AG09319 (cell line): Measurements from ENCODE around the gene NAALAD2.
A peak's percentile ranks its signal among the peaks of the same experiment; 100 is the strongest.
"Not testable (repeated sequence)": the region's sequence is repeated elsewhere in the genome, so short reads cannot be mapped to it uniquely, and the experiment has no call there.

Experiments used
- DNase-seq: peaks from one replicate; pipeline ENCODE4 v3.0.0-alpha.2; 2010; ENCODE audit warnings: low read depth; ENCODE audit errors: extremely low read depth
- TF ChIP-seq, protein P1 (sequence below): IDR thresholded peaks from 2 replicates; pipeline ENCODE4 v1.5.1; 2011; ENCODE audit warnings: low read depth, mild to moderate bottlenecking, inconsistent platforms, low read length, moderate library complexity

NAALAD2 gene

DNA sequence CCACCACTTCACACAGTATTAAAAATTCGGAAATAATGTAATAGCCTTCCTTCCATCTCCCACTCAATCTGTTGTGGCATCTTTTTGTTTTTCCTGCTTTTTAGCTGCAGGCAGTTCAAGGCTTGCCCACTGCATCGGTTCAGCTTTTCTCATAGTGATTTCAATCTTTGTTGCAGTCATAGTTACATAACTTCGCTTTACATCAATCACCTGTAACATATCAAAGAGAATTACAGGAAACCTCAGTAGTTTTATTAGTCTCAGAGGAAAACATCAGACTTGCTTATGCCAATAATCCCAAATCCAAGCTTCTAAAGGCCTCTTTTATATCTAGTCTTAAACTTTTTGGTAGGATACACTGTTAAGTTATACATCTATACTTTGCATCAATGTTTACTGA is 67.9 kb downstream of the NAALAD2 start:
- TF ChIP-seq, protein P1, sequence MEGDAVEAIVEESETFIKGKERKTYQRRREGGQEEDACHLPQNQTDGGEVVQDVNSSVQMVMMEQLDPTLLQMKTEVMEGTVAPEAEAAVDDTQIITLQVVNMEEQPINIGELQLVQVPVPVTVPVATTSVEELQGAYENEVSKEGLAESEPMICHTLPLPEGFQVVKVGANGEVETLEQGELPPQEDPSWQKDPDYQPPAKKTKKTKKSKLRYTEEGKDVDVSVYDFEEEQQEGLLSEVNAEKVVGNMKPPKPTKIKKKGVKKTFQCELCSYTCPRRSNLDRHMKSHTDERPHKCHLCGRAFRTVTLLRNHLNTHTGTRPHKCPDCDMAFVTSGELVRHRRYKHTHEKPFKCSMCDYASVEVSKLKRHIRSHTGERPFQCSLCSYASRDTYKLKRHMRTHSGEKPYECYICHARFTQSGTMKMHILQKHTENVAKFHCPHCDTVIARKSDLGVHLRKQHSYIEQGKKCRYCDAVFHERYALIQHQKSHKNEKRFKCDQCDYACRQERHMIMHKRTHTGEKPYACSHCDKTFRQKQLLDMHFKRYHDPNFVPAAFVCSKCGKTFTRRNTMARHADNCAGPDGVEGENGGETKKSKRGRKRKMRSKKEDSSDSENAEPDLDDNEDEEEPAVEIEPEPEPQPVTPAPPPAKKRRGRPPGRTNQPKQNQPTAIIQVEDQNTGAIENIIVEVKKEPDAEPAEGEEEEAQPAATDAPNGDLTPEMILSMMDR, result no peak
- DNase-seq, result no peak

DNA sequence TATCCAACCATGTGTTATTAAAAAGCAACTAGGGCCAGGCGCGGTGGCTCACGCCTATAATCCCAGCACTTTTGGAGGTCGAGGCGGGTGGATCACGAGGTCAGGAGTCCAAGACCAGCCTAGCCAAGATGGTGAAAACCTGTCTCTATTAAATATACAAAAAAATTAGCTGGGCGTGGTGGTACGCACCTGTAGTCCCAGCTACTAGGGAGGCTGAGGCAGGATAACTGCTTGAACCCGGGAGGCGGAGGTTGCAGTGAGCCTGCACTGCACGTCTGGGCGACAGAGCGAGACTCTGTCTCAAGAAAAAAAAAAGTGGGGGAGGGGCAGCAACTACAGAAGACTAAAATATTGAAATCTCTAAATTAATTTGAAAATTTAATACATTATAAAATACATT is 69.9 kb downstream of the NAALAD2 start:
- TF ChIP-seq, protein P1, result no peak
- DNase-seq, result no peak

DNA sequence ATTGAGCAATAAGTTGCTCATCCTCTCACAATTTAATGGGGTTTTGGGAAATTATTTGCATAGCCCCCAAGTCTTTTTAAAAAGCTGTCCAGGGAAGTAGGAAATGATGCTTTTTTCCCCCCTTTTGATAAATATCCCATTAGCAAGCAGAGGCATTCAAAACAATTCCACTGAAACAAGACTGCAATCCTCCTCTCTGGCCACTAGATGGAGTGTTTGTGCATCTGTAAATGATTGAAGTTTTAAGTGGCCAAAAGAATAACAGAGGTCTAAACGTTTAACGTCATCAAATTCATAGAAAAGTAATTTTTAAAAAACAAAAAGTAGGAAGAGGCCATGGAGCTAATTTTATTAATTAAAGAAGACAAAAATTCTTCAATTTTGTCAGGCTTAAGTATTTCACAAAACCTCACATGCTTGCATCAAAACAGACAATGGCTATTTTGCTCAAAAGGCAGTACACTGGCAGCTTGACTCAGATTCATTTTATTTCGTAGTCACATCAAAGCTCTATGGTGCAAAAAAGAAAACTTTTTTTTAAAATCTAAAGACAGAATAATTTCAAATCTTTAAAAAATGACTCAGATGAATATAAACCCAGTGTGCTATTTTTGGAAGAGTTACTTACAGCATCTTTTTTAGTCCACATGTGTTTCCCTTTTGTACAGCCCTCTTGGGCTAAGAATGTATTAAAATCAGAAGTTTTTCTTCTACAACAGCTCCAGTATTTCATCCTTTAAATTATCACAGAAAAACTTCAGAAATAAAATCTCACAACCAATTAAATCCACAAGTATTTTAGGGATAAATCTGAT is 70.6 kb downstream of the NAALAD2 start:
- DNase-seq, result peak; percentile 22
- TF ChIP-seq, protein P1, result peak; percentile 94

DNA sequence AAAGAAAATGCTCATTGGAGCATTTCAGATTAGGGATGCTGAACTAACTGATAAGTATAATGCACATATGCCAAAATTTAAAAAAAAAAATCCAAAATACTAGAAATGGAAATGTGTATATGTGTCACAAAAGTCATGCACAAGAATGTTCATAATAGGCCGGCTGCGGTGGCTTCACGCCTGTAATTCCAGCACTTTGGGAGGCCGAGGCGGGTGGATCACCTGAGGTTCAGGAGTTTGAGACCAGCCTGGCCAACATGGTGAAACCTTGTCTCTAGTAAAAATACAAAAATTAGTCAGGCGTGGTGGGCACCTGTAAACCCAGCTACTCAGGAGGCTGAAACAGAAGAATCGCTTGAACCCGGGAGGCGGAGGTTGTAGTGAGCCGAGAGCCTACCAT is 73.5 kb downstream of the NAALAD2 start:
- DNase-seq, result not testable (repeated sequence)

DNA sequence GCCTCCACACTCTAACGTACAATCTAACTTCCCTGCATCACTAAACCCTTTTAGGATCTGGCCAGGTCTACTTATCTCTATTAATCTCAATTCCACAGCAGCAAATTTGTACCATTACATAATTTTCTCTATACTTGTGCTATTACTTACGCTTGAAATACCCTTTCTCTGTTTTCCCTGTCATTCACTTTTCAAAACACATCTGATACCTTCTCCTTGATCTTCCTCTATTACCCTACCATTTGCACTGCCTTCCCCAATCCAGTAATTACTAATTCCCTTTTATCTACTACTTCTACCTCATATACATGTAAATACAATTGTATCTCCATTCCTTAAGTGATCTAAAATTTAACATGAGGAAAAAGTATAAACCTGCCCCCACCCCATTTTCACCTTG is 74.4 kb downstream of the NAALAD2 start:
- DNase-seq, result no peak
- TF ChIP-seq, protein P1, result no peak

DNA sequence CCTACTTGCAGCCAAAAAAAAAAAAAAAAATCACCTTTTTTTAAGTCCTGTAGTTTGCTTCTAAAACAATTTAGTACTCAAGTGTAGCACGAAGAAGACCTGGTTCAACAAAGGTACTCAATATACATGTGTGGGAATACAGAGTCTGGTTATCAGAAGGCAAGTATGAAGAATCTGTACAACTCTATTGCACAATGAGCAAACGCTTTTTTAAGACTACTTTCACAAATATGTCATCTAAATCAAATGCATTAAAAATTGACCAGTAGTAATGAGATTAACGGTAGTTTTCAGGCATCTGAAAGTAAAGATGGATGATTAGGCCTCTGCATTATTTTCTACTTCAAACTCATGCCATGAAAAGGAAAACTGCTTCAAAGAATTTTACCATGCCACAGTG is 78.9 kb downstream of the NAALAD2 start:
- TF ChIP-seq, protein P1, result no peak
- no peak for DNase-seq

DNA sequence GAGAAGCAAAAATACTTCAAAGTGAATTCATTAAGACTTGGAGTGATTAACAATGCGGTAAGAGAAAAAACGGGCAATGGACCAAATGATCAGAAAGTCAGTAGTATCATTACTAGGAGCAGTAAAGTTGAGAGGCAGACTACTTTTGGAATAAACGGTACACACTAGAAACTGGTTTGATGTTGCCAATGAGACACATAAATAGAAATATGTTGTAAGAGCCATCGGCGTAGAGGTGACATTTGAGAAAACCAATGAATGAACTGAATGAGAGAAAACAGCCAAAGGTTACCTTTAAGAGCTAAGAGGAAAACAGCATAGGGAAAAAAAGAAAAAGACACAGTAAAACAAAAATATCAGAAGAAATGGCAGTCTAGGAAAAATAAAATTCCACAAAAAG is 82.1 kb downstream of the NAALAD2 start:
- no peak for DNase-seq

More for the DNA sequence above, 82.1 kb downstream of the NAALAD2 start:
- TF ChIP-seq, protein P1, result no peak
